ENCODE measurements around the gene TFDP2.

The TFDP2 gene

GRCh38 chr3:142019794-142020320 lies 129.5 kb downstream of the TFDP2 start:
- Histone ChIP-seq H3K27ac (ENCODE audit: low read depth, low read length) (no peak overlapping the region), H3K4me2 (ENCODE audit: low read length) (no peak overlapping the region), H3K9me3 (ENCODE audit: control insufficient read depth, insufficient read depth, low read length) (no peaks in the 10 kb centered on the region), H3K27me3 (ENCODE audit: control insufficient read depth, low read length) (no peaks in the 10 kb centered on the region), H3K36me3 (ENCODE audit: control insufficient read depth, low read length) (peaks cover 62% of the 10 kb centered on the region), H4K20me1 (ENCODE audit: control insufficient read depth, insufficient read depth, low read depth, low read length) (0 out of 2 replicates have a peak, but pooled peaks cover 4% of the 10 kb centered on the region), H3K79me2 (ENCODE audit: control insufficient read depth, low read length) (peaks cover 100% of the 10 kb centered on the region), H3K4me1 (ENCODE audit: control insufficient read depth, low read length) (peaks cover 53% of the 10 kb centered on the region), H3F3A (ENCODE audit: control insufficient read depth, insufficient read depth) (no peaks in the 10 kb centered on the region; the same call in 1 of the 2 replicates), H3K9me2 (replicated peaks; ENCODE audit: control insufficient read depth, low read length) (no peaks in the 10 kb centered on the region), H3K4me3 (ENCODE audit: low read length) (no peak overlapping the region)
- TF ChIP-seq EZH2phosphoT487 (IDR thresholded peaks at IDR 0.05; ENCODE audit: borderline replicate concordance, low read length) (no peak), CTCF (IDR thresholded peaks at IDR 0.05; ENCODE audit: low read depth, low read length, poor library complexity, severe bottlenecking) (no peak)

- no peak overlapping the region for H3K27ac ChIP-seq (ENCODE audit: low read depth, low read length)
- peaks cover 35% of the 10 kb centered on the region for H3K36me3 ChIP-seq (ENCODE audit: control insufficient read depth, low read length)
- H3K4me2 ChIP-seq (ENCODE audit: low read length), result no peak overlapping the region
- TF ChIP-seq EZH2phosphoT487 (IDR thresholded peaks at IDR 0.05; ENCODE audit: borderline replicate concordance, low read length) (no peak), CTCF (IDR thresholded peaks at IDR 0.05; ENCODE audit: low read depth, low read length, poor library complexity, severe bottlenecking) (no peak)
- no peaks in the 10 kb centered on the region for H3F3A ChIP-seq (ENCODE audit: control insufficient read depth, insufficient read depth)
- H4K20me1 ChIP-seq (ENCODE audit: control insufficient read depth, insufficient read depth, low read depth, low read length), result no peaks in the 10 kb centered on the region
- no peaks in the 10 kb centered on the region; the same call in 1 of the 2 replicates for H3K9me3 ChIP-seq (ENCODE audit: control insufficient read depth, insufficient read depth, low read length)
- H3K4me1 ChIP-seq (ENCODE audit: control insufficient read depth, low read length), result peaks cover 7% of the 10 kb centered on the region; the same call in 1 of the 2 replicates
- H3K4me3 ChIP-seq (ENCODE audit: low read length), result no peak overlapping the region
- no peaks in the 10 kb centered on the region for H3K9me2 ChIP-seq (replicated peaks; ENCODE audit: control insufficient read depth, low read length)
- peaks cover 90% of the 10 kb centered on the region for H3K79me2 ChIP-seq (ENCODE audit: control insufficient read depth, low read length)
- no peaks in the 10 kb centered on the region for H3K27me3 ChIP-seq (ENCODE audit: control insufficient read depth, low read length)
Observed at GRCh38 chr3:142013993-142014392, 135.4 kb downstream of the TFDP2 start.

GRCh38 chr3:142013326-142013980 lies 135.9 kb downstream of the TFDP2 start:
- no peak overlapping the region for H3K4me2 ChIP-seq (ENCODE audit: low read length)
- peaks cover 90% of the 10 kb centered on the region for H3K79me2 ChIP-seq (ENCODE audit: control insufficient read depth, low read length)
- H3K9me2 ChIP-seq (replicated peaks; ENCODE audit: control insufficient read depth, low read length), result no peaks in the 10 kb centered on the region
- TF ChIP-seq CTCF (IDR thresholded peaks at IDR 0.05; ENCODE audit: low read depth, low read length, poor library complexity, severe bottlenecking), result no peak
- TF ChIP-seq EZH2phosphoT487 (IDR thresholded peaks at IDR 0.05; ENCODE audit: borderline replicate concordance, low read length), result no peak
- no peaks in the 10 kb centered on the region for H4K20me1 ChIP-seq (ENCODE audit: control insufficient read depth, insufficient read depth, low read depth, low read length)
- peaks cover 6% of the 10 kb centered on the region; the same call in 1 of the 2 replicates for H3K4me1 ChIP-seq (ENCODE audit: control insufficient read depth, low read length)
- no peaks in the 10 kb centered on the region for H3K27me3 ChIP-seq (ENCODE audit: control insufficient read depth, low read length)
- no peaks in the 10 kb centered on the region for H3F3A ChIP-seq (ENCODE audit: control insufficient read depth, insufficient read depth)
- peaks cover 31% of the 10 kb centered on the region for H3K36me3 ChIP-seq (ENCODE audit: control insufficient read depth, low read length)
- H3K27ac ChIP-seq (ENCODE audit: low read depth, low read length), result no peak overlapping the region
- no peaks in the 10 kb centered on the region; the same call in 1 of the 2 replicates for H3K9me3 ChIP-seq (ENCODE audit: control insufficient read depth, insufficient read depth, low read length)
- H3K4me3 ChIP-seq (ENCODE audit: low read length), result no peak overlapping the region

All from DOHH2 (cell line).